ENCODE results near the gene DCST1. TPM values are rescaled to one million over a fixed set of nuclear protein-coding genes. Genes with fewer than 3 reads are reported as not detected.

DCST1 gene
- total RNA-seq, 4 donors from 2014 or later, result not detected

GRCh38 chr1:155048449-155049334, 15.1 kb downstream of the DCST1 start:
- no peak for TF ChIP-seq CTCF (IDR thresholded peaks at IDR 0.05; ENCODE audit: low read depth)

GRCh38 chr1:155049651-155050559, 16.3 kb downstream of the DCST1 start:
- TF ChIP-seq CTCF (IDR thresholded peaks at IDR 0.05; ENCODE audit: low read depth), result no peak

- no peak for TF ChIP-seq CTCF (IDR thresholded peaks at IDR 0.05; ENCODE audit: low read depth)
These were observed 17.1 kb downstream of the DCST1 start, which contains the start of gene ADAM15 for GRCh38 chr1:155050560-155051341. ADAM15 (plus strand) TSS chr1:155051316; CDS start chr1:155051387, 71 bp downstream.

GRCh38 chr1:155051342-155051776, 17.7 kb downstream of the DCST1 start:
- no peak for TF ChIP-seq CTCF (IDR thresholded peaks at IDR 0.05; ENCODE audit: low read depth)

- TF ChIP-seq CTCF (IDR thresholded peaks at IDR 0.05; ENCODE audit: low read depth), result no peak
These were observed 18.3 kb downstream of the DCST1 start for GRCh38 chr1:155051777-155052398.

GRCh38 chr1:155052439-155053395, 19.1 kb downstream of the DCST1 start:
- no peak for TF ChIP-seq CTCF (IDR thresholded peaks at IDR 0.05; ENCODE audit: low read depth)

Measured in subcutaneous adipose tissue (tissue), 4 donors.